Raji (cell line): ENCODE results near the gene KRT13.

Experiments
- POLR2A ChIP-seq: IDR thresholded peaks from 2 replicates; pipeline ENCODE4 v1.6.1; 2011; ENCODE audit warnings: low read depth, low read length, control low read depth; ENCODE audit not compliant: insufficient read depth

The KRT13 gene

GRCh38 chr17:41491476-41491875 is 13.9 kb downstream of the KRT13 start:
- no peak for TF ChIP-seq POLR2A

- TF ChIP-seq POLR2A, result no peak
These were observed 15.1 kb downstream of the KRT13 start for GRCh38 chr17:41490000-41490990.

- no peak for TF ChIP-seq POLR2A
These were observed 15.9 kb downstream of the KRT13 start, which contains the start of gene KRT36 for GRCh38 chr17:41489531-41489930. Gene KRT36, minus strand, starts transcription at chr17:41489910. Its CDS starts 46 bp downstream, at chr17:41489864.

- no peak for TF ChIP-seq POLR2A
These were observed 18.4 kb downstream of the KRT13 start for GRCh38 chr17:41486809-41487530.

- no peak for TF ChIP-seq POLR2A
These were observed 19.1 kb downstream of the KRT13 start for GRCh38 chr17:41486316-41486715.

GRCh38 chr17:41484920-41485904 is 20.2 kb downstream of the KRT13 start:
- TF ChIP-seq POLR2A, result no peak

- TF ChIP-seq POLR2A, result no peak
These were observed 21.2 kb downstream of the KRT13 start for GRCh38 chr17:41483991-41484826.

GRCh38 chr17:41483531-41483930 is 21.9 kb downstream of the KRT13 start:
- TF ChIP-seq POLR2A, result no peak

- no peak for TF ChIP-seq POLR2A
These were observed 24.4 kb downstream of the KRT13 start, which contains the start of gene KRT35 for GRCh38 chr17:41481036-41481435. Gene KRT35, minus strand, starts transcription at chr17:41481151. Its CDS starts 54 bp downstream, at chr17:41481097.

GRCh38 chr17:41480581-41480980 is 24.8 kb downstream of the KRT13 start:
- no peak for TF ChIP-seq POLR2A

GRCh38 chr17:41480136-41480535 is 25.3 kb downstream of the KRT13 start:
- no peak for TF ChIP-seq POLR2A

GRCh38 chr17:41478237-41478636 is 27.2 kb downstream of the KRT13 start:
- TF ChIP-seq POLR2A, result no peak

GRCh38 chr17:41476866-41477815 is 28.3 kb downstream of the KRT13 start:
- TF ChIP-seq POLR2A, result no peak

- TF ChIP-seq POLR2A, result no peak
These were observed 30.0 kb downstream of the KRT13 start for GRCh38 chr17:41475421-41475820.
